AG10803 (cell line): ENCODE measurements around the gene SKIDA1.

Experiments used
- DNase-seq: peaks from one replicate; pipeline ENCODE4 v3.0.0; 2010; ENCODE audit warnings: low read depth
- H3K4me3 ChIP-seq: 2 replicates; pipeline ENCODE4 v1.5.1; 2011; ENCODE audit warnings: mild to moderate bottlenecking, low read length, control low read depth
- CTCF ChIP-seq: conservative IDR thresholded peaks from 2 replicates; pipeline ENCODE4 v1.5.1; 2011; ENCODE audit warnings: mild to moderate bottlenecking, low read length, control low read depth, inconsistent platforms

Gene SKIDA1

GRCh38 chr10:21521751-21522533 lies 3.5 kb downstream of the SKIDA1 start:
- DNase-seq: no peak
- peak overlapping the region; percentile 3; the same call in 1 of the 2 replicates for H3K4me3 ChIP-seq
- no peak for TF ChIP-seq CTCF

- no peak overlapping the region for H3K4me3 ChIP-seq
- DNase-seq: no peak
- no peak for TF ChIP-seq CTCF
These were observed 4.5 kb downstream of the SKIDA1 start for GRCh38 chr10:21520949-21521348.

GRCh38 chr10:21520509-21520908 lies 5.0 kb downstream of the SKIDA1 start:
- no peak for DNase-seq
- H3K4me3 ChIP-seq: peak overlapping the region; percentile 70
- TF ChIP-seq CTCF: no peak

GRCh38 chr10:21519941-21520436 lies 5.5 kb downstream of the SKIDA1 start:
- DNase-seq: peak; percentile 79
- peak overlapping the region; percentile 70 for H3K4me3 ChIP-seq
- TF ChIP-seq CTCF: no peak

- TF ChIP-seq CTCF: no peak
- no peak for DNase-seq
- H3K4me3 ChIP-seq: peak overlapping the region; percentile 70
These were observed 6.0 kb downstream of the SKIDA1 start for GRCh38 chr10:21519397-21519933.

GRCh38 chr10:21518641-21519396 lies 6.7 kb downstream of the SKIDA1 start:
- peak overlapping the region; percentile 70 for H3K4me3 ChIP-seq
- TF ChIP-seq CTCF: no peak
- no peak for DNase-seq
